NCI-H1694 (cell line): ENCODE results near the gene PRCP.

Source experiments
- DNase-seq: peaks from one replicate; lab custom pipeline; 2025; lab: John Stamatoyannopoulos, UW

Gene PRCP

GRCh38 chr11:82786001-82786400 is 114.2 kb downstream of the PRCP start:
- no peak for DNase-seq

GRCh38 chr11:82782825-82783374 is 117.3 kb downstream of the PRCP start:
- DNase-seq, result no peak

- DNase-seq, result no peak
Observed at GRCh38 chr11:82778776-82779175, 121.5 kb downstream of the PRCP start.

GRCh38 chr11:82776377-82776776 is 123.9 kb downstream of the PRCP start:
- no peak for DNase-seq

GRCh38 chr11:82775736-82776346 is 124.4 kb downstream of the PRCP start:
- DNase-seq, result no peak

GRCh38 chr11:82775218-82775617 is 125.0 kb downstream of the PRCP start:
- DNase-seq, result no peak
